GM21825 (cell line): ENCODE measurements around the gene WSCD2.

Experiments
- ATAC-seq: cut with Tn5 transposase; IDR thresholded peaks from one replicate; pipeline ENCODE4 v1.9.1; 2021; ENCODE audit warnings: mild to moderate bottlenecking, moderate library complexity; ENCODE audit not compliant: unreplicated experiment

Gene WSCD2

GRCh38 chr12:108296945-108297344, 167.9 kb downstream of the WSCD2 start:
- ATAC-seq, result no peak

GRCh38 chr12:108297424-108297823, 168.3 kb downstream of the WSCD2 start:
- no peak for ATAC-seq

- ATAC-seq, result no peak
Measured at GRCh38 chr12:108297895-108298760, 169.0 kb downstream of the WSCD2 start.

GRCh38 chr12:108298761-108299275, 169.7 kb downstream of the WSCD2 start:
- no peak for ATAC-seq

- no peak for ATAC-seq
Measured at GRCh38 chr12:108299516-108299915, 170.4 kb downstream of the WSCD2 start.
